Kidney epithelial cell (primary cell): ENCODE measurements around the gene SEPTIN2. TPM values are rescaled to one million over a fixed set of nuclear protein-coding genes. Genes with fewer than 3 reads are reported as not detected.

ENCODE experiments used
- DNase-seq: peaks from one replicate; pipeline ENCODE4 v3.0.0-alpha.2; 2010; ENCODE audit warnings: low read depth
- H3K27me3 ChIP-seq: 2 replicates; pipeline ENCODE4 v1.6.0; 2011; ENCODE audit warnings: low read length; ENCODE audit not compliant: control insufficient read depth, insufficient read depth
- H3K36me3 ChIP-seq: 2 replicates; pipeline ENCODE4 v1.5.1; 2011; ENCODE audit warnings: low read length; ENCODE audit not compliant: control insufficient read depth, insufficient read depth
- H3K4me3 ChIP-seq: 2 replicates; pipeline ENCODE4 v1.5.1; 2011; ENCODE audit warnings: low read depth, mild to moderate bottlenecking, control low read depth, low read length
- total RNA-seq: library from RNA; depleted of rRNA; stranded (reverse); fragments of >200 nt; gene quantifications from 2 replicates; pipeline ENCODE4 v1.2.3, GENCODE V29; 2015
- TF ChIP-seq, protein P1 (sequence below): IDR thresholded peaks from 2 replicates; pipeline ENCODE4 v1.5.1; 2011; ENCODE audit warnings: mild to moderate bottlenecking, moderate library complexity, low read length, control low read depth, inconsistent platforms; ENCODE audit not compliant: insufficient read depth, poor library complexity, severe bottlenecking

The SEPTIN2 gene
- total RNA-seq, 1 donor from 2014 or later, result 350 TPM

DNA sequence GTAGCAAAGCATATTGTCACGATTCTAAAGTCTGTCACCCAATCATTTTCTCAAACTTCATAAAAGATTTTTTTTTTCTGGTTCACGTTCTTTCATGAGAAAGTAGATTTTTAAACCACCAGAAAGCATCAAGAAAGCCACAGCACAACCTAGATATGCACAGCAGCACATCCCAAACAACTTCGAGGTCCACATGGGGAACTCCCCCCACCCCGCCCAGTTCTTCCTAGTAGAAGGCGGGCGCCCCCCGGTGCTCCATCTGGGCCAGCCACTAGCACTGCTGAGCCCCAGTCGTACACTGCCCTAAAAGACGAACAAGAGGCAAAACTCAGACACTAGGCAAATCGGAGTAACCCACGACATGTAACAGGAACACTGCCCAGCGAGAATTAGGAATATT, 15.7 kb upstream of the SEPTIN2 start:
- Histone ChIP-seq H3K4me3 (no peak overlapping the region), H3K27me3 (no peaks in the 10 kb centered on the region), H3K36me3 (no peaks in the 10 kb centered on the region)
- TF ChIP-seq, protein P1, sequence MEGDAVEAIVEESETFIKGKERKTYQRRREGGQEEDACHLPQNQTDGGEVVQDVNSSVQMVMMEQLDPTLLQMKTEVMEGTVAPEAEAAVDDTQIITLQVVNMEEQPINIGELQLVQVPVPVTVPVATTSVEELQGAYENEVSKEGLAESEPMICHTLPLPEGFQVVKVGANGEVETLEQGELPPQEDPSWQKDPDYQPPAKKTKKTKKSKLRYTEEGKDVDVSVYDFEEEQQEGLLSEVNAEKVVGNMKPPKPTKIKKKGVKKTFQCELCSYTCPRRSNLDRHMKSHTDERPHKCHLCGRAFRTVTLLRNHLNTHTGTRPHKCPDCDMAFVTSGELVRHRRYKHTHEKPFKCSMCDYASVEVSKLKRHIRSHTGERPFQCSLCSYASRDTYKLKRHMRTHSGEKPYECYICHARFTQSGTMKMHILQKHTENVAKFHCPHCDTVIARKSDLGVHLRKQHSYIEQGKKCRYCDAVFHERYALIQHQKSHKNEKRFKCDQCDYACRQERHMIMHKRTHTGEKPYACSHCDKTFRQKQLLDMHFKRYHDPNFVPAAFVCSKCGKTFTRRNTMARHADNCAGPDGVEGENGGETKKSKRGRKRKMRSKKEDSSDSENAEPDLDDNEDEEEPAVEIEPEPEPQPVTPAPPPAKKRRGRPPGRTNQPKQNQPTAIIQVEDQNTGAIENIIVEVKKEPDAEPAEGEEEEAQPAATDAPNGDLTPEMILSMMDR, result no peak
- no peak for DNase-seq

DNA sequence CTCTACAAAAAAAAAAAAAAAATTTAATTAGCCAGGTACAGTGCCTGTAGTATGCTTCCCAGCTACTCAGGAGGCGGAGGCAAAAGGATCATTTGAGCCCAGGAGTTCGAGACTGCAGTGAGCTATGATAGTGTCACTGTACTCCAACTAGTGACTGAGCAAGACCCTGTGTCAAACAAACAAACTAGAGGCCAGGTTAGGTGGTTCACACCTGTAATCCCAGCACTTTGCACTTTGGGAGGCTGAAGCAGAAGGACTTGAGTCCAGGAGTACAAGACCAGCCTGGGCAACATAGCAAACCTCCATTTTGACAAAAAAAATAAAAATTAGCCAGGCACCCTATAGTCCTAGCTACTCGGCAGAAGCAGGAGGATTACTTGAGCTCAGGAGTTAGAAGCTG, 13.6 kb upstream of the SEPTIN2 start:
- no peak for DNase-seq
- TF ChIP-seq, protein P1, result no peak
- no peaks in the 10 kb centered on the region for H3K27me3 ChIP-seq
- no peaks in the 10 kb centered on the region for H3K36me3 ChIP-seq
- H3K4me3 ChIP-seq, result no peak overlapping the region

DNA sequence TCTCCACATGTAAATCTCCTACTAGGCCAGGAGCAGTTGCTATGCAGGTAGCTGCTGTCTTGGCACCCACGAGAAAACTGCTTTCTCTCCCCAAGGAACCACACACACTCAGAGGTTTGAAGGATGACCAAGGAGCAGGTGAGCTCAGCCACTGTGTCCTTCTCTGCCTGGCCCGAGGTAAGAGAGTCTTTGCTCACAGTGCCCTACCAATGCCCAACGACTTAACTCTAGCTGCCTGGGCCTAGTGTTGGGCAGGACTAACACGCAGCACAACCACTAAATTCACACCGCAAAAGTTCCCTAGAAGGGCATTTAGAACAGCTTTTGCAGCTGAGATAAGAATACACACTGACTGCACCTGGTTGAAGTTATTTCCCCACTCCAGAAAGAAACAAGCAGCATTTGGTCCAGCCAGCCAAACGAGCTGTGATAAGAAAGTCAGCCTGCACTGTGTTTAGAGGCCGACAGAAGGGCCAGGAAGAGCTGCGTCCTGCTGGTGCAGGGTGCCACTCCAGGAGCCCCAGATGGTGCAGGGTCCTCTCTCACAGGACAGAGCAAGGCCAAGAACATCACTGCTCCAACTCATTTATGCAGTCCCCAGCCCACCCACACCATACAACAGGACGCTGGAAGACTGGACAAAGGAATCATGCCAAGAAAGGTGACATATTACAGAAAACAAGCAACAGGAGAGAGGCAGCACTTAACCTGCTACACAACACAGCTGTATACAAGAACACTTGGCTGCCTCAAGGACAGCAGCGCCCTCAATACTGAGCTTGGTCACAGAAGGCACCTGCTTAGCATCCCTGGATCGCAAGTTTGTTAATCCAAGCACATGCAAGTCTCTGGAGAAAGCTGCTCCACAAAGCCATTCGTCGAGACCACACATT, 12.7 kb upstream of the SEPTIN2 start:
- no peak for DNase-seq
- Histone ChIP-seq H3K4me3 (no peak overlapping the region), H3K27me3 (no peaks in the 10 kb centered on the region), H3K36me3 (no peaks in the 10 kb centered on the region)
- TF ChIP-seq, protein P1, result no peak

DNA sequence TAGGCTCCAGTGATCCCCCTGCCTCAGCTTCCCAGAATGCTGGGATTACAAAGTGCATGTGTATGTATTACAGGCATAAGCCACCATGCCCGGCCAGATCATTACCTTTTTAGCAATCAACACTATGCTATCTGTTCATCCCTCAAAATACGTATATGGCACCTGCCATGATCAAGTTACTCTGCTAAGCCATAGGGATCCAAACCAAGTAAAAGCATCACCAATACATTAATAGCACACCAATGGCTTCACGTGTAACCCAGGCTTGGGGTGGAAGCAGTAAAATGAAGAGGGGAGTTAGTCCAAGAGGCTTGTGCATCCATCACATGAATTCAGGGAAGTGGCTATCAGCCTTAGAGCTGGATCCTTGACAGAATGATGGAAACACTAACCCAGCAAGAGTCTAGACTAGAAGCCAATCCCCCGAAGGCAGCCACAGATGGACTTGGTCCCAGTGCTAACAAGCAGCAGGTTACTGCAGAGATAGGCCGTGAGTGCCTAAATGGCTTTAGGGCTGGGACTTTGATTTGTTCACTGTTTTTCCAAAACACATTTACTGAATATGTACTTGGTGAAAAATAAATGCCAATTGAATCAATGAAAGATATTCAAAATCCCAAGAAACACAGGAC, 11.6 kb upstream of the SEPTIN2 start:
- Histone ChIP-seq H3K27me3 (no peaks in the 10 kb centered on the region), H3K4me3 (no peak overlapping the region), H3K36me3 (no peaks in the 10 kb centered on the region)
- TF ChIP-seq, protein P1, result no peak
- no peak for DNase-seq

DNA sequence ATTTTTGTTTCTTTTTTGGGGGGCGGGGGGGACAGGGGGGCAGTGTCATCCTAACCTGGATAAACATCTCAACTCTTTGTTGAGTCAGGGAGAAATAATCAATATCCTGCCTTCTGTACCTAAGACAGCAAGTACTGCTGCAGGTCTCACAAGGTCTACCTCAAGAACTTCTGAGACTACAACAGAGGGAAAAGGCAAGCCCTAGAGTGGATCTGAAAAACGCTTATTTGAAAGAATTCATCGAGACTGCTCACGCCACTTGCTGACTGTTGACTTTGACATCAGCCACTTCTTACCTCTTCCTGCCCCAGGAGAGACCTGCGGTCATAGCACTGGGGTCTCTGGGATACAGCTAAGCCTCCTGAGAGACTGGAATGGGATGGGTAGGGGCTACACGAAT, 8.7 kb upstream of the SEPTIN2 start:
- H3K4me3 ChIP-seq, result no peak overlapping the region
- DNase-seq, result no peak
- TF ChIP-seq, protein P1, result no peak
- H3K27me3 ChIP-seq, result no peaks in the 10 kb centered on the region
- H3K36me3 ChIP-seq, result no peaks in the 10 kb centered on the region

DNA sequence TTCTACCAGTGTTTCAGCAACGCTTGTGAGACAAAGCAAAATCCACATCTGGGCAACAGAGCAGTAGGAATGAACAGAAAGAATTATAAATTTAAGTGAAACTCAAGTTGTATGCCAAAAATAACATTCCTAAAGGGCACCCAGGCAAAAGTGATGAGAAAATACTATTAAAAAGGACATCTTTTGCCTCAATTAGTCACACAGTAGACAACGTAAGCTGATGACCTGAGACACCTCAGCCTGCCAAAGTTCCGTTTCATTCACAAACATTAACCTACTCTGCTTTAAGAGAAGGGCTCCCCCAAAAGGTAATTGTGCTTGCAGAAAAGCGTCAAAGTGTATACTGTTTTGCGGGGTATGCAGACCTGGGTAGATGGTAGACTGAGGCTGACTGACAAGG, 7.5 kb upstream of the SEPTIN2 start:
- Histone ChIP-seq H3K4me3 (no peak overlapping the region), H3K27me3 (no peaks in the 10 kb centered on the region), H3K36me3 (no peaks in the 10 kb centered on the region)
- TF ChIP-seq, protein P1, result no peak
- DNase-seq, result no peak
